Measurements from ENCODE around the gene HTR3C.
"Not testable (repeated sequence)": the region's sequence is repeated elsewhere in the genome, so short reads cannot be mapped to it uniquely, and the experiment has no call there.

GRCh38 chr3:184007143-184007813, 45.6 kb upstream of the HTR3C start:
- TF ChIP-seq EZH2 (IDR thresholded peaks at IDR 0.05; ENCODE audit: low read length, unreplicated experiment); CTCF (conservative IDR thresholded peaks at IDR 0.05; ENCODE audit: low read depth, low read length): not testable (repeated sequence)

All from PC-3 (cell line).